OCI-LY3 (cell line): ENCODE data around the gene TPD52L2.
"Not testable (repeated sequence)": the region's sequence is repeated elsewhere in the genome, so short reads cannot be mapped to it uniquely, and the experiment has no call there.

Source experiments
- H2AFZ ChIP-seq: fragments of 200-600, 300-600 bp; shearing (Covaris generic); 2 replicates; pipeline ENCODE4 v1.6.0; 2014; ENCODE audit warnings: antibody characterized with exemption, low read depth, low read length
- H3K27ac ChIP-seq: fragments of 200-600, 300-600 bp; sonication (generic); 2 replicates; pipeline ENCODE4 v1.5.1; 2014; ENCODE audit warnings: mild to moderate bottlenecking, low read length, moderate library complexity, mixed read lengths
- H3K27me3 ChIP-seq: fragments of 200-600, 300-600 bp; sonication (generic); 2 replicates; pipeline ENCODE4 v1.6.1; 2014; ENCODE audit warnings: low read depth, low read length, mixed read lengths
- H3K36me3 ChIP-seq: fragments of 200-600, 300-600 bp; sonication (generic); replicated peaks from 2 replicates; pipeline ENCODE3; 2014; ENCODE audit warnings: low read depth, low read length, mixed read lengths
- H3K4me1 ChIP-seq: fragments of 300-600, 200-600 bp; sonication (generic); 2 replicates; pipeline ENCODE4 v1.6.1; 2014; ENCODE audit warnings: low read length, mixed read lengths
- H3K4me2 ChIP-seq: fragments of 200-600, 300-600 bp; sonication (generic); 2 replicates; pipeline ENCODE4 v1.6.1; 2014; ENCODE audit warnings: low read length, mixed read lengths
- H3K4me3 ChIP-seq: fragments of 300-600, 200-600 bp; sonication (generic); 2 replicates; pipeline ENCODE4 v1.5.1; 2014; ENCODE audit warnings: antibody characterized with exemption, mild to moderate bottlenecking, low read length, moderate library complexity
- H3K79me2 ChIP-seq: fragments of 300-600, 200-600 bp; shearing (Covaris generic); 2 replicates; pipeline ENCODE4 v1.6.1; 2014; ENCODE audit warnings: mild to moderate bottlenecking, low read length, mixed read lengths
- H3K9ac ChIP-seq: fragments of 300-600, 200-600 bp; shearing (Covaris generic); 2 replicates; pipeline ENCODE4 v1.6.0; 2014; ENCODE audit warnings: mild to moderate bottlenecking, low read length, moderate library complexity
- H3K9me3 ChIP-seq: fragments of 200-600, 300-600 bp; shearing (Covaris generic); 2 replicates; pipeline ENCODE4 v1.6.1; 2014; ENCODE audit warnings: low read length, mixed read lengths; ENCODE audit not compliant: insufficient read depth
- H4K20me1 ChIP-seq: fragments of 200-600, 300-600 bp; sonication (generic); 2 replicates; pipeline ENCODE4 v1.6.1; 2016; ENCODE audit warnings: low read length, mixed read lengths; ENCODE audit not compliant: insufficient read depth
- CTCF ChIP-seq: fragments of 200-600, 300-600 bp; sonication (generic); IDR thresholded peaks from 2 replicates; pipeline ENCODE4 v1.5.1; 2014; ENCODE audit warnings: antibody characterized with exemption, low read length, low read depth
- EZH2phosphoT487 ChIP-seq: fragments of 200-600 bp; shearing (Covaris generic); IDR thresholded peaks from 2 replicates; pipeline ENCODE4 v1.6.1; 2018; ENCODE audit warnings: antibody characterized with exemption, mixed run types, low read depth

Gene TPD52L2

DNA sequence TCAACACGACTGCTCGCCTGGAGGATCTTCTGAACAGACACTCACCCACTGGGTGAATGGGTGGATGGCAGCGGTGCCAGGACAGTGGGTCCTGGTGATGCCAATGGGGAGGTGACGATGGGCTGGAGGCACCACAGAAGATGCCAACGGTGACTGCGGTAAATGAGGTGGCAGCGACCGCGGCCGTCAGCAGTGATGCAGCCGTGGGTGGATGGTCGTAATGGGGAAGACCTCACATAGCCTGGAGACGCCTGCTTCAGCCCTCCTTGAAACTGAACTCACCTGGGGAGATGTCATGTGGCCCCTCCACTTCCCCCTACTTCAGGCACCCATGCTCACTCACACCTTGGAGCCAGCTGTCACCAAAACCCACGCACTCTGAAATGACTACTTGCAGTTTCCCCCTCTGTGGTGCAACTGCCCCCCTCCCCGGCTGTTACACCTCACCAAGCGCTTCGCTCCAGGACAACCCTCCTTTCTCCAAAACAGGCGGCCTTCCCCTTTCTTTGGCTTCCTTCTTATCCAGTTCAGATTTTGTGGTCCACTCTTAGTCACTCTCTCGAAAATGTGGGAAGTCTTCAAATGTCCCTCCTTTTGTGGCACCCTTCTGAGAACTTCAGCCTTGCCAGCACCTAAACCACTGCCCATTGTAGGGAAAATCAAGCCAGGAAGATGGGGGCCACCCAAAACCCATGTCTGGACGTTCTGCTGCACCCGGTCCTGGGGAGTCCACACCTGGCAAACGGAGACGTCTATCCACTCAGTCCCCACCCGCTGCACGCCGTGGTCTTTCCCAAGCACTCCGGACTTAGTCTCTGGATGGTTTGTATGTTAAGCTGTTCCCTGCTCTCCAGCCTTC lies 14.2 kb upstream of the TPD52L2 start:
- H3K4me3 ChIP-seq = peak overlapping the region; percentile 45; the same call in 1 of the 2 replicates
- no peak overlapping the region for H3K27ac ChIP-seq
- no peak overlapping the region for H3K9ac ChIP-seq
- H3K27me3 ChIP-seq = peaks cover 11% of the 10 kb centered on the region
- H3K4me2 ChIP-seq = peak overlapping the region; percentile 64
- H3K9me3 ChIP-seq = no peaks in the 10 kb centered on the region
- H3K4me1 ChIP-seq = peaks cover 34% of the 10 kb centered on the region
- H2AFZ ChIP-seq = no peak overlapping the region; the same call in 1 of the 2 replicates
- TF ChIP-seq EZH2phosphoT487 (no peak), CTCF (no peak)
- no peaks in the 10 kb centered on the region for H3K36me3 ChIP-seq
- no peaks in the 10 kb centered on the region for H3K79me2 ChIP-seq
- no peaks in the 10 kb centered on the region for H4K20me1 ChIP-seq

DNA sequence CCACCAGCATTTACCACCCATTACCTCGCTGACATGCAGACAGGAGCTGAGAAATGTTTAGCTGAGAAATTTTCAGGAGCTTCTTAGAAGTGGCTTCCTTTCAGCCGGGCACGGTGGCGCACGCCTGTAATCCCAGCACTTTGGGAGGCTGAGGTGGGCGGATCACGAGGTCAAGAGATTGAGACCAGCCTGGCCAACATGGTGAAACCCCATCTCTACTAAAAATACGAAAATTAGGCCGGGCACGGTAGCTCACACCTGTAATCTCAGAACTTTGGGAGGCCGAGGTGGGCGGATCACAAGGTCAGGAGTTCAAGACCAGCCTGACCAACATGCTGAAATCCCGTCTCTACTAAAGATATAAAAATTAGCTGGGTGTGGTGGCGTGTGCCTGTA lies 13.5 kb upstream of the TPD52L2 start:
- not testable (repeated sequence) for H3K4me2 ChIP-seq, H3K27ac ChIP-seq, H4K20me1 ChIP-seq, H3K36me3 ChIP-seq, H3K27me3 ChIP-seq, H2AFZ ChIP-seq, H3K79me2 ChIP-seq, H3K9me3 ChIP-seq, H3K4me3 ChIP-seq, H3K9ac ChIP-seq
- H3K4me1 ChIP-seq = peaks cover 33% of the 10 kb centered on the region

GRCh38 chr20:63853733-63854068 lies 11.4 kb upstream of the TPD52L2 start:
- H3K27ac ChIP-seq = peak overlapping the region; percentile 21; the same call in 1 of the 2 replicates
- not testable (repeated sequence) for H3K36me3 ChIP-seq, H3K9me3 ChIP-seq, H3K79me2 ChIP-seq, H4K20me1 ChIP-seq
- H3K9ac ChIP-seq = peak overlapping the region; percentile 45; the same call in 1 of the 2 replicates
- peaks cover 12% of the 10 kb centered on the region for H3K27me3 ChIP-seq
- H3K4me1 ChIP-seq = peaks cover 32% of the 10 kb centered on the region
- peak overlapping the region; percentile 11; the same call in 1 of the 2 replicates for H3K4me3 ChIP-seq
- peak overlapping the region; percentile 23; the same call in 1 of the 2 replicates for H2AFZ ChIP-seq
- peak overlapping the region; percentile 50 for H3K4me2 ChIP-seq

- Histone ChIP-seq H3K4me1 (peaks cover 32% of the 10 kb centered on the region), H3K4me3 (peak overlapping the region; percentile 11; the same call in 1 of the 2 replicates), H3K9me3 (no peaks in the 10 kb centered on the region), H3K4me2 (peak overlapping the region; percentile 50), H3K27me3 (peaks cover 12% of the 10 kb centered on the region), H3K36me3 (no peaks in the 10 kb centered on the region), H4K20me1 (no peaks in the 10 kb centered on the region), H2AFZ (peak overlapping the region; percentile 23; the same call in 1 of the 2 replicates), H3K79me2 (no peaks in the 10 kb centered on the region), H3K27ac (peak overlapping the region; percentile 21; the same call in 1 of the 2 replicates), H3K9ac (peak overlapping the region; percentile 45; the same call in 1 of the 2 replicates)
- TF ChIP-seq CTCF (no peak), EZH2phosphoT487 (no peak)
Measured at GRCh38 chr20:63854069-63854765, 10.9 kb upstream of the TPD52L2 start.
